ENCODE data around the gene ACOXL. TPM values are rescaled to one million over a fixed set of nuclear protein-coding genes. Genes with fewer than 3 reads are reported as not detected.

The ACOXL gene
- total RNA-seq, 2 experiments from 2014 or later = 0.14 to 0.56 TPM

GRCh38 chr2:110796716-110797301 is 64.4 kb downstream of the ACOXL start:
- no peak overlapping the region for H3K4me3 Mint-ChIP-seq
- DNase-seq (no peak), ATAC-seq (no peak)
- TF ChIP-seq, protein P1, sequence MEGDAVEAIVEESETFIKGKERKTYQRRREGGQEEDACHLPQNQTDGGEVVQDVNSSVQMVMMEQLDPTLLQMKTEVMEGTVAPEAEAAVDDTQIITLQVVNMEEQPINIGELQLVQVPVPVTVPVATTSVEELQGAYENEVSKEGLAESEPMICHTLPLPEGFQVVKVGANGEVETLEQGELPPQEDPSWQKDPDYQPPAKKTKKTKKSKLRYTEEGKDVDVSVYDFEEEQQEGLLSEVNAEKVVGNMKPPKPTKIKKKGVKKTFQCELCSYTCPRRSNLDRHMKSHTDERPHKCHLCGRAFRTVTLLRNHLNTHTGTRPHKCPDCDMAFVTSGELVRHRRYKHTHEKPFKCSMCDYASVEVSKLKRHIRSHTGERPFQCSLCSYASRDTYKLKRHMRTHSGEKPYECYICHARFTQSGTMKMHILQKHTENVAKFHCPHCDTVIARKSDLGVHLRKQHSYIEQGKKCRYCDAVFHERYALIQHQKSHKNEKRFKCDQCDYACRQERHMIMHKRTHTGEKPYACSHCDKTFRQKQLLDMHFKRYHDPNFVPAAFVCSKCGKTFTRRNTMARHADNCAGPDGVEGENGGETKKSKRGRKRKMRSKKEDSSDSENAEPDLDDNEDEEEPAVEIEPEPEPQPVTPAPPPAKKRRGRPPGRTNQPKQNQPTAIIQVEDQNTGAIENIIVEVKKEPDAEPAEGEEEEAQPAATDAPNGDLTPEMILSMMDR (IDR thresholded peaks at IDR 0.05) = no peak
- H3K9me3 Mint-ChIP-seq = peaks cover 1% of the 10 kb centered on the region
- intact Hi-C loops (cut with micrococcal nuclease) = no loop called here
- H3K27me3 Mint-ChIP-seq = peaks cover 42% of the 10 kb centered on the region
- ChIA-PET CTCF (interaction anchor here (1.3 to 1.5 kb wide), 2 partner anchors 15 to 81 kb away, joined by 3 to 6 read pairs; no protein-coding TSS in a partner anchor), POLR2A (interaction anchor here (0.8 kb wide), 1 partner anchor 270 kb away, joined by 3 read pairs; no protein-coding TSS in a partner anchor)
- no peaks in the 10 kb centered on the region for H3K36me3 Mint-ChIP-seq (ENCODE audit: low read depth)
- no peak overlapping the region for H3K27ac Mint-ChIP-seq
- no peaks in the 10 kb centered on the region for H3K4me1 Mint-ChIP-seq (ENCODE audit: low read depth)

- Mint-ChIP-seq H3K27ac (no peak overlapping the region), H3K27me3 (peaks cover 48% of the 10 kb centered on the region), H3K4me1 (ENCODE audit: low read depth) (peaks cover 2% of the 10 kb centered on the region), H3K9me3 (peaks cover 5% of the 10 kb centered on the region), H3K4me3 (no peak overlapping the region), H3K36me3 (ENCODE audit: low read depth) (no peaks in the 10 kb centered on the region)
- TF ChIP-seq, protein P1 (IDR thresholded peaks at IDR 0.05) = no peak
- DNase-seq = no peak
- ChIA-PET CTCF (interaction anchor here (1.6 kb wide), 1 partner anchor 10 kb away, joined by 5 read pairs; no protein-coding TSS in a partner anchor), POLR2A (no interaction called here)
- ATAC-seq = no peak
- intact Hi-C loops (cut with micrococcal nuclease) = no loop called here
These were observed 67.0 kb downstream of the ACOXL start for GRCh38 chr2:110799376-110799775.

- peaks cover 10% of the 10 kb centered on the region for H3K9me3 Mint-ChIP-seq
- H3K27me3 Mint-ChIP-seq = peaks cover 47% of the 10 kb centered on the region
- TF ChIP-seq, protein P1 (IDR thresholded peaks at IDR 0.05) = no peak
- DNase-seq = no peak
- intact Hi-C loops (cut with micrococcal nuclease) = no loop called here
- H3K4me3 Mint-ChIP-seq = no peak overlapping the region
- peaks cover 16% of the 10 kb centered on the region for H3K4me1 Mint-ChIP-seq (ENCODE audit: low read depth)
- peaks cover 2% of the 10 kb centered on the region for H3K36me3 Mint-ChIP-seq (ENCODE audit: low read depth)
- no peak overlapping the region for H3K27ac Mint-ChIP-seq
- ATAC-seq = no peak
- CTCF ChIA-PET = no interaction called here
- POLR2A ChIA-PET = no interaction called here
These were observed 68.4 kb downstream of the ACOXL start for GRCh38 chr2:110800611-110801402.

DNA sequence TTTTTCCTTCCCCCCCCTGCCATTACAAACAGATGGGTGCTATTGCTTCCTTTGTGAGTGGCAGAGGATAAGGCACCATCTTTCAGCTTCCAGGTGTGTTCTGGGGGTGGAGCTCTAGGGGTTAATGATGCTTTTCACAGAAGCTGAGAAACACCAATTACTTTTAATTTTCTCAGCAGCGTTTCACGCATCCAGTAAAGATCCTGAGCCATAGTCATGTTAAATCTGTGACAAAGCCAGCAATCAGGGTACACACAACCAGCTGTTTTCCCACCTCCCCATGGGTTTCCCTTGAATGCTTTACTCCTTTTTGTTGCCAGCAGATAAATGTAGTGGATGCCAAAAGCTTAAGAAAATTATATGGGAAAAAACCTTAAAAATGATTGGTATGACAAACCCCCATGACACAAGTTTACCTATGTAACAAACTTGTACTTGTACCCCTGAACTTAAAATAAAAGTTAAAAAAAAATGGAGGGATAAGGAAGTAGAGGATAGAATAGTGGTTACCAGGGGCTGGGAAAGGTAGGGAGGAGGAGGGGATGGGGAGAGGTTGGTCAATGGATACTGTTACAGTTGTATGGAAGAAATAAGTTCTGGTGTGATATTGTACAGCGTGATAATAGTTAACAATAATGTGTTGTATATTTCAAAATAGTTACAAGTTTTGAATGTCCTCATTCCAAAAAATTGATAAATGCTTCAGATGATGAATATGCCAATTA is 70.0 kb downstream of the ACOXL start:
- H3K27me3 Mint-ChIP-seq = peaks cover 49% of the 10 kb centered on the region
- H3K27ac Mint-ChIP-seq = no peak overlapping the region
- intact Hi-C loops (cut with micrococcal nuclease) = no loop called here

More for the DNA sequence above, 70.0 kb downstream of the ACOXL start:
- ATAC-seq = no peak
- Mint-ChIP-seq H3K4me3 (no peak overlapping the region), H3K9me3 (peaks cover 10% of the 10 kb centered on the region), H3K36me3 (ENCODE audit: low read depth) (peaks cover 2% of the 10 kb centered on the region), H3K4me1 (ENCODE audit: low read depth) (peaks cover 17% of the 10 kb centered on the region)
- ChIA-PET POLR2A (no interaction called here), CTCF (interaction anchor here (1.2 kb wide), 1 partner anchor 47 kb away, joined by 4 read pairs; no protein-coding TSS in a partner anchor)
- DNase-seq = no peak
- TF ChIP-seq, protein P1 (IDR thresholded peaks at IDR 0.05) = no peak

All from activated CD8-positive, alpha-beta T cell treated with anti-CD3 and anti-CD28 coated beads for 36 hours (primary cell).